ENCODE measurements around the gene ARPC2.

The ARPC2 gene

DNA sequence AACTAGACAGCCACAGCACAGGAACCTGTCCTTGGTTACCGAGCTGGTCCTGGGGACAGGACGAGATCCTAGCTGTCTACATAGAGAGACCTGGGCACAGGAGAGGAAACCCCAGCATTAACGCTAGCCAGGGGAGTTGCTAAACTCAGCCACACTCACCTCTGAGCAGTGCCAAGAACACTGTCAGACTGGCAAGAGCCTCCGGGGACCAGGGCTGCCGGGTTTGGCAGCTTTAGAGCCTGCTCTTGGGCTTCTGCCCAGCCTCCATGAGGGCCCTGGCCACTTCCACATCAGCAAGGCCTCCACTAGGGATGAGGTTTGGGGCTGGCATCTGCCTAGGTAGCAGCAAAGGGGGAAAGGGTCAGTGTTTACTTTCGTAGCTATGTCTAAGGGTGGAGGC, 68.6 kb downstream of the ARPC2 start:
- Histone ChIP-seq H3K27ac (ENCODE audit: low read depth, low read length) (peak overlapping the region; percentile 94), H3K36me3 (ENCODE audit: control insufficient read depth in 1 of 2, insufficient read depth in 2 of 2, low read length in 2 of 2) (peaks cover 4 to 32% of the 10 kb centered on the region in 2 donors), H3K27me3 (ENCODE audit: control insufficient read depth in 1 of 2, insufficient read depth in 2 of 2, low read length in 2 of 2) (no peaks in the 10 kb centered on the region), H3K9ac (ENCODE audit: low read depth in 1 of 2, low read length in 2 of 2) (peak overlapping the region; percentile 73 to 87), H3K4me3 (ENCODE audit: low read depth in 1 of 2, low read length in 2 of 2) (peak overlapping the region; percentile 58 to 73), H3K4me1 (ENCODE audit: control insufficient read depth in 1 of 2, insufficient read depth in 2 of 2, low read length in 2 of 2) (peaks cover 70% of the 10 kb centered on the region in 2 donors), H3K9me3 (ENCODE audit: control insufficient read depth in 1 of 2, low read length in 2 of 2) (no peaks in the 10 kb centered on the region)

DNA sequence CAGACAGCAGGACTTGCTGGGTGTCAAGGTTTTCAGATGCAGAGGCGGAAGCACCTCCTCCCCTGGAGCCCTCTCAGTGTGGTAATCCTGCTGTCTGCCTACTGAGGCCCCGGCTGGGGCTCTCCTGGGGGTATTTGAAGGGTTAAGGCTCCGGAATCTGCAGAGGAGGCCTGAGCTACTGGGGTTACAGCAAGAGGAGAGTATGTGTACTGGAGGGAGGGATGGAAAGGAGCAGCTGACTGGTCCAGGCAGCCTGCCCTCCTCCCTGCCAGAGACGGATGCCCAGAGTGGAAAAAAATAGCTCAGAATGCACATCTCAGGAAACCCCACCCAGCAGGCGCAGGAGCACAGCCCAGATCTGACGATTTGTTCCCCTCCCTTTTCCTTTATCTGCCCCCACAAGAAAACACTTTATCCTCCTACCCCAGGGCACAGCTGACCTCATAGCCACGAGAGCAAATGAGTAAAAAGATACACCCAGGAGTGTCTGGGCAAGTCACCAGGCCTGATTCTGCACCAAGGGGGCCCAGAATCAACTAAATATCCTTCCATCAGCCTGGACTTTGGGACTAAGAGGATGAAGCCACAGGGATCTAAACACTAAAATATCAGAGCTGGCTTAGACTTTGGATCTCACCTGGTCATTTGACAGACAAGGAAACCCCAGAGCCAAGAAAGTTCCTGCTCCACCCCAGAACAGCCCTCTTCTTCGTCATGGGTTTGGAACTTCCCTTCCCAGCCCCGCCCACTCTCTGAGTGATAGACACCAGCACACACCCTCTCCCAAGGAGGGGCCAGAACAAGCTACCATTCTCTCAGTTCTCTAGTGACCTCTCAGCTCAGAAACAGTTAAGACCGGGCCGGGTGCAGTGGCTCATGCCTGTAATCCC, 69.8 kb downstream of the ARPC2 start:
- Histone ChIP-seq H3K36me3 (ENCODE audit: control insufficient read depth in 1 of 2, insufficient read depth in 2 of 2, low read length in 2 of 2) (peaks cover 4 to 20% of the 10 kb centered on the region in 2 donors), H3K27ac (ENCODE audit: low read depth, low read length) (peak overlapping the region; percentile 94), H3K4me3 (ENCODE audit: low read depth in 1 of 2, low read length in 2 of 2) (peak overlapping the region; percentile 58 to 73), H3K4me1 (ENCODE audit: control insufficient read depth in 1 of 2, insufficient read depth in 2 of 2, low read length in 2 of 2) (peaks cover 79% of the 10 kb centered on the region in 2 donors), H3K9me3 (ENCODE audit: control insufficient read depth in 1 of 2, low read length in 2 of 2) (no peaks in the 10 kb centered on the region), H3K9ac (ENCODE audit: low read depth in 1 of 2, low read length in 2 of 2) (peak overlapping the region; percentile 58 to 87), H3K27me3 (ENCODE audit: control insufficient read depth in 1 of 2, insufficient read depth in 2 of 2, low read length in 2 of 2) (no peaks in the 10 kb centered on the region)

GRCh38 chr2:218289639-218290315, 72.8 kb downstream of the ARPC2 start:
- no peaks in the 10 kb centered on the region for H3K9me3 ChIP-seq (ENCODE audit: control insufficient read depth in 1 of 2, low read length in 2 of 2)
- H3K9ac ChIP-seq (ENCODE audit: low read depth in 1 of 2, low read length in 2 of 2) = peak overlapping the region; percentile 93 to 96
- peaks cover 79% of the 10 kb centered on the region in 2 donors for H3K4me1 ChIP-seq (ENCODE audit: control insufficient read depth in 1 of 2, insufficient read depth in 2 of 2, low read length in 2 of 2)
- peaks cover 0 to 5% of the 10 kb centered on the region in 2 donors for H3K36me3 ChIP-seq (ENCODE audit: control insufficient read depth in 1 of 2, insufficient read depth in 2 of 2, low read length in 2 of 2)
- no peaks in the 10 kb centered on the region for H3K27me3 ChIP-seq (ENCODE audit: control insufficient read depth in 1 of 2, insufficient read depth in 2 of 2, low read length in 2 of 2)
- peak overlapping the region; percentile 93 to 94 for H3K4me3 ChIP-seq (ENCODE audit: low read depth in 1 of 2, low read length in 2 of 2)
- H3K27ac ChIP-seq (ENCODE audit: low read depth, low read length) = peak overlapping the region; percentile 98

DNA sequence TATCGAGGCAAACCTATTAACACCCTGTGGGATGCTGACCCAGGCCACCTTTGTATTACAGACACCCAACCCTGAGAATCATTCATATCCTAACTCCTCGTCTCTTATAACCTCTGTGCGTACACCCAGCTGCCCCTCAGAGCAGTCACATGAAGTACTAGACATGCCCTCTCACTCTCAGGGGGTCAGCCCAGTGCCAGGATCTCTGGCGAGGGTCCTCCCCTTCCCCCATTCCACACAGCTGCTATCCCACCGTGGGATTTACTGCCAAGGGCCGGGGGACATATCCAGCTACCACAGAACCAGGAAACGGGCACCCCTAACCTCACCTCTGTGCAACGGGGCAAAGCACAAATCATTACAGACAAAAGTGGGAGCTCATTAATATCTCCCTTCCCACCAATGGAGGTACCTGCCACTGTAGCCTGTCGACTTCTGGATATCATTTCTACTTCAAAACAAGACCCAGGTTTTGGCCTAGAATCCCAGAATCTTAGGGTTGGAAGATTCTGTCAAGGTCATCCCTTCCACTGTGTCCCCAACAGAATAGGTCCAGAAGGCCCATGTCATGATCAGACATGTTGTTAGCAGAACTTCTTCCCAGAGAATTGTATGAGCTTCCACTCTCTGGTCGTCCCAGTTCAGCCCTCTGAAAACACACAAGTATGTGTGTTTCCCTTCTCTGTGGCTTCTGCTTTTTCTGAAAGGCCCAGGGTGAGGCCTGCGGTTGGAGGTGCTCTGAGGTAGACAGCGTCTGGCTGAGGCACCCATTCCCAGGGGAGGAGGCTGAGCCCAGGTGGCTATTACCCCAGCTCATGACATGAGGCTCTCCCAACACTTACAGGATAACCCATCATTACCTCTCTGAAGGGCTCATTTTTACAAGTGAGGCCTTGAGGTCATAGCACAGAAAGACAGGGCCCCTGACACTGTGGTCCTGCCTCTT, 73.6 kb downstream of the ARPC2 start:
- Histone ChIP-seq H3K36me3 (ENCODE audit: control insufficient read depth in 1 of 2, insufficient read depth in 2 of 2, low read length in 2 of 2) (no peaks in the 10 kb centered on the region), H3K9ac (ENCODE audit: low read depth in 1 of 2, low read length in 2 of 2) (peak overlapping the region; percentile 93 to 96), H3K4me3 (ENCODE audit: low read depth in 1 of 2, low read length in 2 of 2) (peak overlapping the region; percentile 93 to 94), H3K9me3 (ENCODE audit: control insufficient read depth in 1 of 2, low read length in 2 of 2) (no peaks in the 10 kb centered on the region), H3K27ac (ENCODE audit: low read depth, low read length) (peak overlapping the region; percentile 98), H3K27me3 (ENCODE audit: control insufficient read depth in 1 of 2, insufficient read depth in 2 of 2, low read length in 2 of 2) (no peaks in the 10 kb centered on the region), H3K4me1 (ENCODE audit: control insufficient read depth in 1 of 2, insufficient read depth in 2 of 2, low read length in 2 of 2) (peaks cover 77 to 78% of the 10 kb centered on the region in 2 donors)

DNA sequence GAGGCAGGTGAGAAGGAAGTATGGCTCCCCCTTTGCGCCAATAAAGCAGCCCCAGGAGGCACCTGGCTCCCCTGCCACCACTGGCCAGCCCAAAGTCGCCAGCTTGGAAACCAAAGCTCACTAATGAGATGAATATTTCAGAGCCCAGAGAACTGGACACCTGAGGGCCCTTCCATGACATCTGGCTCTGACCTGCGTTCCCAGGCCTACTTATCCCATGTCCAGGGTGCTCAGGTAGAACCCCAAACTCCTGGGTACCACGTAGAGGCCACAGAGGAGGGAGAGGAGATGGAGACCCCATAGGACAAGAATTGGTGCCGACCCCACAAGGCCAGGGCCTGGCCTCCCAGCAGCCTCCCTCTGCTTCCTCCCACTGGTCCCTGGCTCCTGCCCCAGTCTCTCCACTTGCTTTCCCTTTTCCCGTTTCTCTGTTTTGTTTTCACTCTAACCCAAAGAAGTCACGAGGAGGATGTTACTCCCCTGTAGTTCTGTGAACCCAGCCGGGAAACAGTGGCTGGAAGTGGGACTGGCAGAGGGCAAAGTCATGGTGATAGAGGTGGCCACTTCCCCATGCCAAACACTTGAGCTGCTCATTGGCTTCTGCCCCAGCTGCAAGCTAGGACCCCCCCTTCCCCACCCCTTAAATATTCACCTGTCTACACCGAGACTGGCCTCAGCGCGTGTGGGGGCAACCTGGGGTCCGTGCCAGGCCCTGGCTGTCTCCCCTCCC, 74.5 kb downstream of the ARPC2 start:
- Histone ChIP-seq H3K9me3 (ENCODE audit: control insufficient read depth in 1 of 2, low read length in 2 of 2) (no peaks in the 10 kb centered on the region), H3K36me3 (ENCODE audit: control insufficient read depth in 1 of 2, insufficient read depth in 2 of 2, low read length in 2 of 2) (no peaks in the 10 kb centered on the region), H3K27me3 (ENCODE audit: control insufficient read depth in 1 of 2, insufficient read depth in 2 of 2, low read length in 2 of 2) (no peaks in the 10 kb centered on the region), H3K4me1 (ENCODE audit: control insufficient read depth in 1 of 2, insufficient read depth in 2 of 2, low read length in 2 of 2) (peaks cover 69 to 70% of the 10 kb centered on the region in 2 donors), H3K27ac (ENCODE audit: low read depth, low read length) (peak overlapping the region; percentile 98), H3K9ac (ENCODE audit: low read depth in 1 of 2, low read length in 2 of 2) (peak overlapping the region; percentile 93 to 96), H3K4me3 (ENCODE audit: low read depth in 1 of 2, low read length in 2 of 2) (peak overlapping the region; percentile 93 to 94)

GRCh38 chr2:218292048-218293014, 75.3 kb downstream of the ARPC2 start, which contains the start of gene TMBIM1:
Gene TMBIM1, minus strand, starts transcription at chr2:218292503. Its CDS starts 10,362 bp downstream, at chr2:218282141.
- Histone ChIP-seq H3K9me3 (ENCODE audit: control insufficient read depth in 1 of 2, low read length in 2 of 2) (no peaks in the 10 kb centered on the region), H3K4me3 (ENCODE audit: low read depth in 1 of 2, low read length in 2 of 2) (peak within 1 kb of the TSS; percentile 93 to 94), H3K27me3 (ENCODE audit: control insufficient read depth in 1 of 2, insufficient read depth in 2 of 2, low read length in 2 of 2) (no peaks in the 10 kb centered on the region), H3K4me1 (ENCODE audit: control insufficient read depth in 1 of 2, insufficient read depth in 2 of 2, low read length in 2 of 2) (peaks cover 60 to 65% of the 10 kb centered on the region in 2 donors), H3K36me3 (ENCODE audit: control insufficient read depth in 1 of 2, insufficient read depth in 2 of 2, low read length in 2 of 2) (no peaks in the 10 kb centered on the region), H3K9ac (ENCODE audit: low read depth in 1 of 2, low read length in 2 of 2) (peak within 1 kb of the TSS; percentile 93 to 96), H3K27ac (ENCODE audit: low read depth, low read length) (peak within 1 kb of the TSS; percentile 98)

DNA sequence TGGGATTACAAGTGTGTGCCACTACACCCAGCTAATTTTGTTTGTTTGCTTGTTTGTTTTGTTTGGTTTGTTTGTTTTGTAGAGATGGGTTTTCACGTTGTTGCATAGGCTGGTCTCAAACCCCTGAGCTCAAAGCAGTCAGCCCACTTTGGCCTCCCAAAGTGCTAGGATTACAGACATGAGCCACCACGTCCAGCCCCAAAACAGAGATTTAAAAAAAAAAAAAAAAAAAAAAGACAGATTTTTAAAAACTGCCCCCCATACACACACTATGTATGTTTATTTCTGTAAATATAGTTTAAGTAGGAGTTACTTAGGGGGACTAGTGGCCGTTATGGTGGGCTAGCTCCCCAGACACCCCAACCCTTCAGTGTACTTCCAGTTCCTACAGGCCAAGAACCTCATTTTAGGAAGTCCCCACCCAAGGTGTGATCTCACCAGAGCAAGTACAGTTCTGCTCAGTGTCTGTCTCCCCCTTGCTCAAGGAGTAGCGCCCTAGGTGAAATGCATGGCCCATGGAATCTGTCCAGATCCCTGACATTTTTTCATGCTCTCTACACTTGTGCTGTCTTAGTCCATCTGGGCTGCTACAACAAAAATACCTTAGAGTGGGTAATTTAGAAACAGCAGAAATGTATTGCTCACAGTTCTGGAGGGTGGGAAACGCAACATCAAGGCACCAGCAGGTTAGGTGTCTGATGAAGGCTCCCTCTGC, 76.9 kb downstream of the ARPC2 start:
- Histone ChIP-seq H3K9me3 (ENCODE audit: control insufficient read depth in 1 of 2, low read length in 2 of 2) (no peaks in the 10 kb centered on the region), H3K4me3 (ENCODE audit: low read depth in 1 of 2, low read length in 2 of 2) (no peak overlapping the region), H3K36me3 (ENCODE audit: control insufficient read depth in 1 of 2, insufficient read depth in 2 of 2, low read length in 2 of 2) (no peaks in the 10 kb centered on the region), H3K27me3 (ENCODE audit: control insufficient read depth in 1 of 2, insufficient read depth in 2 of 2, low read length in 2 of 2) (no peaks in the 10 kb centered on the region), H3K4me1 (ENCODE audit: control insufficient read depth in 1 of 2, insufficient read depth in 2 of 2, low read length in 2 of 2) (peaks cover 47 to 54% of the 10 kb centered on the region in 2 donors), H3K9ac (ENCODE audit: low read depth in 1 of 2, low read length in 2 of 2) (peak overlapping the region; percentile 33 to 61), H3K27ac (ENCODE audit: low read depth, low read length) (peak overlapping the region; percentile 71)

GRCh38 chr2:218294430-218295022, 77.5 kb downstream of the ARPC2 start:
- Histone ChIP-seq H3K27ac (ENCODE audit: low read depth, low read length) (peak overlapping the region; percentile 71), H3K4me3 (ENCODE audit: low read depth in 1 of 2, low read length in 2 of 2) (no peak overlapping the region), H3K36me3 (ENCODE audit: control insufficient read depth in 1 of 2, insufficient read depth in 2 of 2, low read length in 2 of 2) (no peaks in the 10 kb centered on the region), H3K4me1 (ENCODE audit: control insufficient read depth in 1 of 2, insufficient read depth in 2 of 2, low read length in 2 of 2) (peaks cover 43 to 49% of the 10 kb centered on the region in 2 donors), H3K27me3 (ENCODE audit: control insufficient read depth in 1 of 2, insufficient read depth in 2 of 2, low read length in 2 of 2) (no peaks in the 10 kb centered on the region), H3K9ac (ENCODE audit: low read depth in 1 of 2, low read length in 2 of 2) (peak overlapping the region; percentile 33 to 61), H3K9me3 (ENCODE audit: control insufficient read depth in 1 of 2, low read length in 2 of 2) (no peaks in the 10 kb centered on the region)
